ENCODE data around the gene CDC14C. TPM values are rescaled to one million over a fixed set of nuclear protein-coding genes. Genes with fewer than 3 reads are reported as not detected.

CDC14C gene
- total RNA-seq (not detected), polyA plus RNA-seq (ENCODE audit: insufficient read depth, low read depth, low replicate concordance) (not detected)
- long read RNA-seq, donor 1 = 0 reads
- long read RNA-seq, donor 2 = 0 reads
- long read RNA-seq, donor 3 = 0 reads
- long read RNA-seq, donor 4 = 0 reads
- long read RNA-seq, donor 5 = 0 reads
- long read RNA-seq, donor 6 = 0 reads
- long read RNA-seq, donor 7 = 0 reads
- long read RNA-seq, donor 8 = 0 reads
- long read RNA-seq, donor 9 = 0 reads
- long read RNA-seq, donor 10 = 0 reads

GRCh38 chr7:48924433-48924832, at the start of gene CDC14C:
CDC14C (plus strand) TSS chr7:48924547; CDS start chr7:48924673, 126 bp downstream.
- TF ChIP-seq CTCF (IDR thresholded peaks at IDR 0.05; ENCODE audit: borderline replicate concordance, extremely low read depth, insufficient read depth) = no peak
- Histone ChIP-seq H3K36me3 (ENCODE audit: control insufficient read depth in 2 of 3, insufficient read depth in 3 of 3, low read length in 3 of 3) (no peaks in the 10 kb centered on the region), H3K4me3 (ENCODE audit: low read length in 3 of 3) (no peak within 1 kb of the TSS), H3K9ac (ENCODE audit: low read length in 3 of 3) (no peak within 1 kb of the TSS), H3K9me3 (ENCODE audit: control insufficient read depth in 2 of 3, insufficient read depth in 1 of 3, low read length in 3 of 3) (no peaks in the 10 kb centered on the region), H3K4me1 (ENCODE audit: control insufficient read depth in 2 of 3, insufficient read depth in 2 of 3, low read depth in 1 of 3, low read length in 3 of 3) (no peaks in the 10 kb centered on the region), H3K27me3 (ENCODE audit: control insufficient read depth, insufficient read depth, low read length) (no peaks in the 10 kb centered on the region), H3K27ac (ENCODE audit: low read depth in 2 of 2, low read length in 2 of 2) (no peak within 1 kb of the TSS)
- intact Hi-C loops (cut with DNase I) = no loop called here
- DNase-seq (peak in 1 of 5 donors; percentile 56), FAIRE-seq (no peak)

GRCh38 chr7:48875045-48875916, 49.1 kb upstream of the CDC14C start:
- H3K9ac ChIP-seq (ENCODE audit: low read length in 3 of 3) = no peak overlapping the region
- no peaks in the 10 kb centered on the region for H3K27me3 ChIP-seq (ENCODE audit: control insufficient read depth, insufficient read depth, low read length)
- H3K27ac ChIP-seq (ENCODE audit: low read depth in 2 of 2, low read length in 2 of 2) = no peak overlapping the region
- peak; percentile 40 for TF ChIP-seq CTCF (IDR thresholded peaks at IDR 0.05; ENCODE audit: borderline replicate concordance, extremely low read depth, insufficient read depth)
- DNase-seq (peak; percentile 56 to 70 (median 66)), FAIRE-seq (no peak)
- H3K4me1 ChIP-seq (ENCODE audit: control insufficient read depth in 2 of 3, insufficient read depth in 2 of 3, low read depth in 1 of 3, low read length in 3 of 3) = no peaks in the 10 kb centered on the region
- H3K4me3 ChIP-seq (ENCODE audit: low read length in 3 of 3) = no peak overlapping the region
- intact Hi-C loops (cut with DNase I) = no loop called here
- H3K9me3 ChIP-seq (ENCODE audit: control insufficient read depth in 2 of 3, insufficient read depth in 1 of 3, low read length in 3 of 3) = no peaks in the 10 kb centered on the region
- H3K36me3 ChIP-seq (ENCODE audit: control insufficient read depth in 2 of 3, insufficient read depth in 3 of 3, low read length in 3 of 3) = no peaks in the 10 kb centered on the region

GRCh38 chr7:48876087-48876486, 48.3 kb upstream of the CDC14C start:
- no peak for FAIRE-seq
- intact Hi-C loops (cut with DNase I) = no loop called here
- no peaks in the 10 kb centered on the region for H3K9me3 ChIP-seq (ENCODE audit: control insufficient read depth in 2 of 3, insufficient read depth in 1 of 3, low read length in 3 of 3)
- H3K27me3 ChIP-seq (ENCODE audit: control insufficient read depth, insufficient read depth, low read length) = no peaks in the 10 kb centered on the region
- H3K36me3 ChIP-seq (ENCODE audit: control insufficient read depth in 2 of 3, insufficient read depth in 3 of 3, low read length in 3 of 3) = no peaks in the 10 kb centered on the region
- no peak for TF ChIP-seq CTCF (IDR thresholded peaks at IDR 0.05; ENCODE audit: borderline replicate concordance, extremely low read depth, insufficient read depth)
- H3K27ac ChIP-seq (ENCODE audit: low read depth in 2 of 2, low read length in 2 of 2) = no peak overlapping the region
- H3K4me1 ChIP-seq (ENCODE audit: control insufficient read depth in 2 of 3, insufficient read depth in 2 of 3, low read depth in 1 of 3, low read length in 3 of 3) = no peaks in the 10 kb centered on the region
- no peak overlapping the region for H3K9ac ChIP-seq (ENCODE audit: low read length in 3 of 3)
- no peak overlapping the region for H3K4me3 ChIP-seq (ENCODE audit: low read length in 3 of 3)
- DNase-seq = no peak

Data from kidney (tissue), 22 donors.